WI38 (cell line): ENCODE measurements around the gene DERA.

Experiments used
- H3K4me3 ChIP-seq: 2 replicates; pipeline ENCODE4 v1.5.1; 2011; ENCODE audit warnings: low read depth, mild to moderate bottlenecking, control low read depth, low read length
- TF ChIP-seq, protein P1 (sequence below): IDR thresholded peaks from 2 replicates; pipeline ENCODE4 v1.5.1; 2012; ENCODE audit warnings: low read depth, mild to moderate bottlenecking, control low read depth, low read length

The DERA gene

DNA sequence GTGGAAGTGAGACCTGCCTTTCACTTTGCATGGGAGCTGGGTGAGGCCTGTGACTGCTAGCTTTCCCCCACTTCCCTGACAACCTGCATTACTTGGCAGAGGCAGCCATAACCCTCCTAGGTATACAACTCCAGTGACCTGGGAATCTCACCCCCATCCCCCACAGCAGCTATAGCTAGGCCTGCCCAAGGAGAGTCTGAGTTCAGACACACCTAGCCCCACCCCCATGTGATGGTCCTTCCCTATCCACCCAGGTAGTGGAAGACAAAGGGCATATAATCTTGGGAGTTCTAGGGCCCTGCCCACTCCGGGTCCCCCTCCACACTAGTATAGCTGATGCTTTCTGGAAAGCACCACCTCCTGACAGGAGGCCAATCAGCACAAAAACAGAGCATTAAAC, 35.3 kb upstream of the DERA start:
- H3K4me3 ChIP-seq, result no peak overlapping the region
- TF ChIP-seq, protein P1, sequence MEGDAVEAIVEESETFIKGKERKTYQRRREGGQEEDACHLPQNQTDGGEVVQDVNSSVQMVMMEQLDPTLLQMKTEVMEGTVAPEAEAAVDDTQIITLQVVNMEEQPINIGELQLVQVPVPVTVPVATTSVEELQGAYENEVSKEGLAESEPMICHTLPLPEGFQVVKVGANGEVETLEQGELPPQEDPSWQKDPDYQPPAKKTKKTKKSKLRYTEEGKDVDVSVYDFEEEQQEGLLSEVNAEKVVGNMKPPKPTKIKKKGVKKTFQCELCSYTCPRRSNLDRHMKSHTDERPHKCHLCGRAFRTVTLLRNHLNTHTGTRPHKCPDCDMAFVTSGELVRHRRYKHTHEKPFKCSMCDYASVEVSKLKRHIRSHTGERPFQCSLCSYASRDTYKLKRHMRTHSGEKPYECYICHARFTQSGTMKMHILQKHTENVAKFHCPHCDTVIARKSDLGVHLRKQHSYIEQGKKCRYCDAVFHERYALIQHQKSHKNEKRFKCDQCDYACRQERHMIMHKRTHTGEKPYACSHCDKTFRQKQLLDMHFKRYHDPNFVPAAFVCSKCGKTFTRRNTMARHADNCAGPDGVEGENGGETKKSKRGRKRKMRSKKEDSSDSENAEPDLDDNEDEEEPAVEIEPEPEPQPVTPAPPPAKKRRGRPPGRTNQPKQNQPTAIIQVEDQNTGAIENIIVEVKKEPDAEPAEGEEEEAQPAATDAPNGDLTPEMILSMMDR, result no peak

DNA sequence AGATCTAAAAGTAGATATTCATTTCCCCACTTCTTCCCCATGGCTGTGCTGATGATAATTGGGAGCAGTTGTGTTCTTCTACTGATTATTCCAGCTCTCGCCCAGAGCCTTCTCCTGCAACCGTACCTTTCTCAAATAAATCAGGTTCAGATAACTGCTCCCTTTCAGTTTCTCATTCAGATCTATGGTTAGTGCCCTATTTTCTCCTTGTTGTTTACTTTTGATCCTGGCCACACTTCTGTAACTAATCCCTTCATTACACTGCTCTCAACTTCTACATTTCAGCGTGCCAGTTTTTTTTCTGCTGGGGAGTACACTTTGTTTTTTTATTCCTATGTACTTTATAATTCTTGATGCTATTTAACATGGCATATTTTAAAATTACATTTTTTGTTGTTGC, 31.7 kb upstream of the DERA start:
- TF ChIP-seq, protein P1, result no peak
- H3K4me3 ChIP-seq, result no peak overlapping the region

DNA sequence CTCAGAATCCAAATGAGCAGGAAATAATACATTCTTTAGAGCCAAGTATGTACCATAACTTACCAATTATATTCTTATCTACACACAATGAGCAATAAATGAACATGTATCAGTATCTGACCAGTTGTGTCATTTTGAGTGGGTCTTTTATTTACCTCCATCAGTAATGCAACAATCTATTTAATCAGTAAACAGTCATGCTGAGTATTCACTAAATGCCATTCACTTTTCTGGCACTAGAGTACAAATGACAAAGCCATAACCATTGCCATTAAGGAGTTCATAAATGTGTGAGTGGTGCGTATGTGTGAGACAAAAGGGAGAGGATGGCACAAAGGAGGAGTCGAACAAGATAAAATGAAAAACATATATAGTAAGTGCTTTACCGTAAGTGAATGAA, 30.4 kb upstream of the DERA start:
- TF ChIP-seq, protein P1, result no peak
- no peak overlapping the region for H3K4me3 ChIP-seq

DNA sequence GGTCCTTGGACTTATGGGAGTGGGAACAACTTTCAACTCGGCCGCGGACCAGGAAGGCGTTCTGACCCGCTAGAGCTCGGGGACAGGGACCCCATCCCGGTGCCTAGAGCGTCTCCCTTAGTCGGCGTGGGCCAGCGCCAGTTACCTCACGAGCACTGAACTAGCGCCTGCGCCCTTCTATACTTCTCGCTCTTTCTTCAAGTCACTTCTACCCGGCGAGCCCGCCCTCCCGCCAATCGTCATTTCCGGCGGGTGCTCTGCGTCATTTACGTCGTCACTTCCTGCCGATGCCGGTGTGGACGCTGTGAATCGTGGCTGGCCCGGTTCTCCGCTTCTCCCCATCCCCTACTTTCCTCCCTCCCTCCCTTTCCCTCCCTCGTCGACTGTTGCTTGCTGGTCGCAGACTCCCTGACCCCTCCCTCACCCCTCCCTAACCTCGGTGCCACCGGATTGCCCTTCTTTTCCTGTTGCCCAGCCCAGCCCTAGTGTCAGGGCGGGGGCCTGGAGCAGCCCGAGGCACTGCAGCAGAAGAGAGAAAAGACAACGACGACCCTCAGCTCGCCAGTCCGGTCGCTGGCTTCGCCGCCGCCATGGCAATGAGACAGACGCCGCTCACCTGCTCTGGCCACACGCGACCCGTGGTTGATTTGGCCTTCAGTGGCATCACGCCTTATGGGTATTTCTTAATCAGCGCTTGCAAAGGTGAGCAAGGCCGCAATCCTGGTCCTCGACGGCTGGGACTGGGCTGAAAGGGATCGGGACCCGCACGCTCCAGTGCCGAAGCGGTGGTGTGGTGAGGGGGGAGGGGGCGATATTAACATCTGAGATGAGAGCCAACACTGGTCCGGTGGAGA, 28.8 kb upstream of the DERA start, which contains the start of gene STRAP:
TSS of gene STRAP (plus strand) at position 270 of the 854 bp plus-strand sequence. CDS start at position 591, 321 bp downstream.
- peak within 1 kb of the TSS; percentile 99 for H3K4me3 ChIP-seq
- TF ChIP-seq, protein P1, result no peak

DNA sequence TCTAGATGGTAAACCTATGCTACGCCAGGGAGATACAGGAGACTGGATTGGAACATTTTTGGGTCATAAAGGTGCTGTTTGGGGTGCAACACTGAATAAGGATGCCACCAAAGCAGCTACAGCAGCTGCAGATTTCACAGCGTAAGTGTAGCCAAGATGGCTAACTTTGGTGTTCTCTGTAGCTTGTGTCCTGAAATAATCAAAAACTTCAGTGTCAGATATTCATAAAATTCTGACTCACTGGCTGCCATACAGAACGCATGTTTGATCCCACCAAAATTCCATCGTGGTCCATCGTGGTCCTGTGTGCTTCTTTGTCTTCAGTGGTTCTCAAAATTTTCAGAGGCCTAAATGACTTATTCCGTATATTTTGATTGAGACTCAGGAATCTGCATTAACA, 27.6 kb upstream of the DERA start:
- TF ChIP-seq, protein P1, result no peak
- peak overlapping the region; percentile 99 for H3K4me3 ChIP-seq

DNA sequence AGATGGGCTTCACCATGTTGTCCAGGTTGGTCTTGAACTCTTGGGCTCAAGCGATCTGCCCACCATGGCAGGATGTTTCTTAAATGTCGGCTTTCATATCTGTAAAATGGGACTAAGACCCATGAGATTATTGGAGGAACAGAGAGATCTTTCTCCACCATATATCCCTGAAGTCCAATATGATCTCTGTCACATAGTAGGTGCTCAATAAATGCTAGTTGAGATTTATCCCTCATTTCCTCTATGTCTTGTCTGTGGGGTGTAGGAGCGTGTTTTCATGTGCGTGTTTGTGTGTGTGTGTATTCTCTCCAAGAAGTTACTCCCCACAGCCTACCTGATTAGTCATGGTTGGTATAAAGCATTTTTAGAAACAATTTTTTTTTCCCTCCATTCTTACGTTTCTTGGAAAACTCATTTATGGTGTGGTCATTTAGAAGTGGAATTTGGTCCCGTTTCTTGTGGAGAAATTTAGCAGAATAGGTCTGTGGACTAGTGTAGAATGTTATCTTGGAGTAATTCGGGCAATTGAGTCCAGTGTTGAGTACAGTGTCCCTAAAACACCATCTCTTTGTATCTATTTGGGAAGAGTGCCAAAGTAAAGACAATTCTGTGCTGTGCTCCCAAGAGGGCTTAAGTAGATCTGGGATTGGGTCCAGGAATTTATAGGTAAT, 24.6 kb upstream of the DERA start:
- TF ChIP-seq, protein P1, result no peak
- H3K4me3 ChIP-seq, result no peak overlapping the region
